Mucosa of descending colon (tissue), 3 donors: ENCODE measurements around the gene KRT25. TPM values are rescaled to one million over a fixed set of nuclear protein-coding genes. Genes with fewer than 3 reads are reported as not detected.
A peak's percentile ranks its signal among the peaks of the same experiment; 100 is the strongest.

ENCODE experiments used
- ATAC-seq: fragments of 200-7000 bp; cut with Tn5 transposase; one replicate; pipeline ENCODE4 v1.9.1; 2020; ENCODE audit warnings: mild to moderate bottlenecking, moderate library complexity
- DNase-seq, 3 donors: peaks; one replicate each; pipeline ENCODE4 v3.0.0-alpha.2; 2020
- H3K36me3 ChIP-seq: fragments of 200-600 bp; one replicate; pipeline ENCODE4 v1.8.0; 2021; ENCODE audit warnings: low read depth, mild to moderate bottlenecking
- H3K4me1 ChIP-seq: fragments of 200-600 bp; one replicate; pipeline ENCODE4 v1.8.0; 2021; ENCODE audit warnings: low read depth, mild to moderate bottlenecking
- H3K4me3 ChIP-seq: fragments of 200-600 bp; one replicate; pipeline ENCODE4 v1.8.0; 2021; ENCODE audit warnings: mild to moderate bottlenecking
- H3K9me3 ChIP-seq: fragments of 200-600 bp; one replicate; pipeline ENCODE4 v1.8.0; 2021; ENCODE audit warnings: mild to moderate bottlenecking
- intact Hi-C, 2 donors: fragments of 100-400 bp; cut with DNase I in 1 of 2; cut with micrococcal nuclease in 1 of 2; formaldehyde crosslinking; loops; one replicate each; pipeline versions ENCODE4 v1.11.0 to v1.11.1; 2022; cut with DNase I, micrococcal nuclease
- total RNA-seq, 3 donors: library from RNA; stranded (reverse); fragmentation: NEBNext Ultra II Directional in 2 of 3; extraction: Animal tissue kit (Norgen Biotek cat#: 25700) in 2 of 3; gene quantifications; one replicate each; pipeline versions ENCODE4 v1.2.1 to v1.2.4, GENCODE V29; 2021 to 2023
- TF ChIP-seq, protein P1 (sequence below): fragments of 200-600 bp; IDR thresholded peaks from one replicate; pipeline ENCODE4 v1.8.0; 2022; ENCODE audit warnings: antibody characterized with exemption, mild to moderate bottlenecking
- donor health status: DM: no; HTN: no; CAD: no; lungs with moderate emphysema.
- donor health status: DM: no; HTN: no; CAD: no.
- donor health status: DM: no; HTN: yes; CAD: no.

The KRT25 gene
- total RNA-seq, 3 donors from 2014 or later: not detected

DNA sequence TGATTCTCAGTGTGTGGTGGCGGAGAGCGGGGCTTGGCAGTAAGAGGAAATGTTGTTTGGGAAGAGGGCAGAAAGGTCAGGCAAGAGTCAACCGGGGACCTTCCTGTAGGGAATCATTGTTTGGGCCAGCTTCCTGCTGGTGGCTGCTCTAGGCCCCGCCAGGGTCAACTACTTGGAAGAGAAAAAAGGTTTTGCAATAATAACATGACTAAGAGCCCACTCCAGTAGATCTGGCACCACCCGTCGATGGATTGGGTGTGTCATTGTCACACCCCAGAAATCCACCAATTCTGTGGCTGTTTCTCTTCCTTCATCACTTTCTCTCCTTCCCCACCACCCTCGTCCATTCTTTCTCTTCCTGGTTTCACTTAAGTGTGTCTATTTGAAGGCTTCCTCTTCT lies 47.4 kb downstream of the KRT25 start:
- TF ChIP-seq, protein P1, sequence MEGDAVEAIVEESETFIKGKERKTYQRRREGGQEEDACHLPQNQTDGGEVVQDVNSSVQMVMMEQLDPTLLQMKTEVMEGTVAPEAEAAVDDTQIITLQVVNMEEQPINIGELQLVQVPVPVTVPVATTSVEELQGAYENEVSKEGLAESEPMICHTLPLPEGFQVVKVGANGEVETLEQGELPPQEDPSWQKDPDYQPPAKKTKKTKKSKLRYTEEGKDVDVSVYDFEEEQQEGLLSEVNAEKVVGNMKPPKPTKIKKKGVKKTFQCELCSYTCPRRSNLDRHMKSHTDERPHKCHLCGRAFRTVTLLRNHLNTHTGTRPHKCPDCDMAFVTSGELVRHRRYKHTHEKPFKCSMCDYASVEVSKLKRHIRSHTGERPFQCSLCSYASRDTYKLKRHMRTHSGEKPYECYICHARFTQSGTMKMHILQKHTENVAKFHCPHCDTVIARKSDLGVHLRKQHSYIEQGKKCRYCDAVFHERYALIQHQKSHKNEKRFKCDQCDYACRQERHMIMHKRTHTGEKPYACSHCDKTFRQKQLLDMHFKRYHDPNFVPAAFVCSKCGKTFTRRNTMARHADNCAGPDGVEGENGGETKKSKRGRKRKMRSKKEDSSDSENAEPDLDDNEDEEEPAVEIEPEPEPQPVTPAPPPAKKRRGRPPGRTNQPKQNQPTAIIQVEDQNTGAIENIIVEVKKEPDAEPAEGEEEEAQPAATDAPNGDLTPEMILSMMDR: no peak
- ATAC-seq (no peak), DNase-seq (peak in 1 of 3 donors; percentile 7)
- Histone ChIP-seq H3K4me1 (no peaks in the 10 kb centered on the region), H3K36me3 (no peaks in the 10 kb centered on the region), H3K9me3 (no peaks in the 10 kb centered on the region), H3K4me3 (no peak overlapping the region)
- intact Hi-C loops: no loop called here

DNA sequence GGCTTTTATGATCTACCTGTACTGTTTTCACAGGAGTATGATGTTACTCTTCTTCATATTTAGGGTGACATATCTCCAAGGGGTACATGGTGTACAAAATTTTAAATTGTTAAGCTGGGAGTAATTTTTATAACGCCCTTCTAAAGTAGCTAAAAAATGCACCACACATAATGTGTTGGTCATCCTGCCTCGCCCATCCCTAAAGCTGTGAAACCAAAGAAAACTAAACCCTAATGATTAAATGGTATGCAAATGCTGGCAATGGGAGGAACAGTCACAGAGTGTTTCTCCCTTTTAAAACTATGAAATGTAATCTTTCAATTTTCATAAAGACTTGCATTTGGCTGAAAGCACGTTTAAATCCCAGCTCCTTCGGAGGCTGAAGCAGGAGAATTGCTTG lies 49.5 kb downstream of the KRT25 start:
- Histone ChIP-seq H3K9me3 (no peaks in the 10 kb centered on the region), H3K4me1 (no peaks in the 10 kb centered on the region), H3K4me3 (no peak overlapping the region), H3K36me3 (no peaks in the 10 kb centered on the region)
- DNase-seq (no peak), ATAC-seq (no peak)
- intact Hi-C loops: no loop called here
- TF ChIP-seq, protein P1: no peak

DNA sequence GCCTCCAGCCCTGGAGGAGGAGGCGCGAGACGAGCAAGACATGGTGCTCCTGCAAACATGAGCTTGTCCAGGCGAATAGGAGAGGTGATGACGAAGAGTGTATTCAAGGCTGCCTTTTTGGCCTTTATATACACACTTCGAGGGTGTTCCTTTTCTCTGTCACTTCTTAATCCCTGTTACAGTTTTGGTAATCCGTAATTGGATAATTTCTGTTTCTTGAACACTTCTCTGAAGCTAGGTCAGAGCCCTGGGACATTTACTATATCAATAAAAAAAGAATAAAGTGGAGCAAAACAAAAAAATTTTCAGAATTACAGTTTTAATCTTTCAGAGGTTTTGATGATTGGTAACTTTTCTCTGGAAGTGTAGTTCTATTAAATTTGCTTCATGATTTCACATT lies 51.5 kb downstream of the KRT25 start, which contains the start of gene KRT24:
TSS of gene KRT24 (minus strand) at position 101 of the 400 bp plus-strand sequence. CDS start at position 42, 59 bp downstream.
- no peak for DNase-seq
- Histone ChIP-seq H3K9me3 (no peaks in the 10 kb centered on the region), H3K36me3 (no peaks in the 10 kb centered on the region), H3K4me1 (no peaks in the 10 kb centered on the region), H3K4me3 (no peak within 1 kb of the TSS)
- intact Hi-C loops: no loop called here
- ATAC-seq: no peak
- TF ChIP-seq, protein P1: no peak

DNA sequence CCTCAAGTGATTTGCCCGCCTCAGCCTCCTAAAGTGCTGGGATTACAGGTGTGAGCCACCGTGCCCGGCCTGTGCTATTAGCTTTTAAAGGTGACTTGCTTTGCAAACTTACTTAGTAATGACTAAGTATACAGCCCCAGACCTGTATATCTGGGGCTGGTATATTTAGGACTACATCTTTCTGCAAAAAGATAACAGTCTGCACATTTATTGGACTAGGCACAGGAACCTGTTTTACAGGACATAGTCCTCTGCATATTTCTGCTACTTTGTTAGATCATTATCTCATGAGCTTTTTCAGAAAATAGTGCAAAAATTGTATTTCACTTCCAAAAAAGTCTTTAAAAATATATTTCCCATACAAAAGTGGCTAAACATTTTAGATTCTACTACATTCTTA lies 52.9 kb downstream of the KRT25 start:
- intact Hi-C loops: no loop called here

DNA sequence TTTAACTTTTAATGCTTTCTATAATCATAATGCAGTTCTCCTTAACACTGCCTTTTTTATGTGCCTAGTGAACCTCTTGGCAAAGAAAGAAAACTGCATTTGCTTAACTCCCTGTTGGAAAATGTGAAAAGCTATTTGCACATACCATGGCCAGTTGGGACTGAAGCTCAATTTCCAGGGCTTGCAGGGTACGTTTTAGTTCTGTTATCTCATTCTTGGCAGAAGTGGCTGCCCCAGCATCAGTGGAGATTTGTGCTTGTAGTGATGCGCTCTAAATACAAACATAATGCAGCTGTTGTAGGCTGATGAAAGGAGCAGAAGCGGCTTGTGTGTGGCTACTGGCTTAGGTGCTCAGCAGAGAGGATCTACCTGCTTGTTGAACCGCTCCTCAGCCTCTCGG lies 55.3 kb downstream of the KRT25 start:
- TF ChIP-seq, protein P1: no peak
- ATAC-seq: no peak

More for the DNA sequence above, 52.9 kb downstream of the KRT25 start:
- no peaks in the 10 kb centered on the region for H3K4me1 ChIP-seq
- TF ChIP-seq, protein P1: no peak
- ATAC-seq: no peak
- H3K9me3 ChIP-seq: no peaks in the 10 kb centered on the region
- H3K4me3 ChIP-seq: no peak overlapping the region
- DNase-seq: no peak
- H3K36me3 ChIP-seq: no peaks in the 10 kb centered on the region

DNA sequence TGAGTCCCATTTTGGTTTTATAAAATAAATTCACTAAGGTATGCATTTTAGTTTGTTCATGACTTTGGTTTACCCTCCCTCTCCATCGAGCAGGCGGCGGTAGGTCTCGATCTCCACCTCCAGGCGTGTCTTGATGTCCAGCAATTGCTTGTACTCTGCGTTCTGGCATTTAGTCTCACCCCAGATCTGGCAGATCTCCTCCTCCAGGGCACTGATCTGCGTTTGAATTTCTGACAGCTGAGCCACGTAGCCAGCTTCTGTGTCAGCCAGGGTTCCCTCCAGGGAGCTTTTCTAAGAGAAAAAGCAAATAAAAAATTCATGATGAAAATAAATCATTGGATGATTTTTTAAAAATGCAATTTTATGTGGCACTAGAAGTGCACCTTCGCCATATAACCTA lies 55.8 kb downstream of the KRT25 start:
- no peaks in the 10 kb centered on the region for H3K36me3 ChIP-seq
- DNase-seq: no peak
- H3K9me3 ChIP-seq: no peaks in the 10 kb centered on the region
- no peak overlapping the region for H3K4me3 ChIP-seq
- intact Hi-C loops: no loop called here
- TF ChIP-seq, protein P1: no peak
- H3K4me1 ChIP-seq: no peaks in the 10 kb centered on the region
- ATAC-seq: no peak

More for the DNA sequence above, 55.3 kb downstream of the KRT25 start:
- intact Hi-C loops: no loop called here
- H3K9me3 ChIP-seq: no peaks in the 10 kb centered on the region
- no peaks in the 10 kb centered on the region for H3K36me3 ChIP-seq
- H3K4me1 ChIP-seq: no peaks in the 10 kb centered on the region
- H3K4me3 ChIP-seq: no peak overlapping the region
- no peak for DNase-seq
